ENCODE measurements around the gene UCP2.

Gene UCP2

DNA sequence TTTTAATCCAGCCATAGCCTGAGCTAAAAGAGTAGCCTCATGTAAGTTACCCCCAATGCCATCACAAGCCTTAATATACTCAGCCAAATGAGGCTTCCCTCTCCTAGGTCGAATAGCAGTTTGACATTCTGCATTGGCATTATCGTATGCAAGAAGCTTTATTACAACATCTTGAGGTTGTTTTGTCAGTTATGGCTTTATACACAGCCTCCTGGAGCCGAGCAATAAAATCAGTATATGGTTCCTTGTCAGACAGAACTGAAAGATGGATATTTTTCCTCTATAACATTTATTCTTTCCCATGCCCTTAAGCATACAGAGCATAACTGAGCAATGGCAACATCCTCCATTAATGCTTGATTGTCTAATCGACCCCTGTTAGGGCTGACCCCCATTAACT, 37.2 kb downstream of the UCP2 start:
- peaks cover 5% of the 10 kb centered on the region; the same call in 1 of the 2 replicates for H3K9me3 ChIP-seq (ENCODE audit: control insufficient read depth, insufficient read depth, low read length)
- H3F3A ChIP-seq (ENCODE audit: control insufficient read depth, insufficient read depth), result no peaks in the 10 kb centered on the region

DNA sequence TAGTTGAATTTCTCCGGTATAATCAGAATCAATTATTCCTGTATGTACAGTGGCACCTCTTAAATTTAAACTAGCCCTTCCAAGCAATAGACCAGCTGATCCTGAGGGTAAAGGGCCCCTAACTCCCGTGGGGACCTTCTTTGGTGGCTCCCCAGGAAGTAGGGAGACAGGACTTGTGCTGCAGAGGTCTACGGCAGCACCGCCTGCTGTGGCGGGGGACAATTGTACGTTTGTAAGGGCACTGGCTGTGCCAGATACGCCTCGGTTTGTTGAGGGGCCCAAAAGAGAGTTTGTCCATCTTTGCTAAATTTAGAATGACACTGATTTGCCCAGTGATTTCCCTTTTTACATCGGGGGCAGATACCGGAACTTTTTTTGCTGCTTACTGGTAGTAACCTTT, 37.7 kb downstream of the UCP2 start:
- Histone ChIP-seq H3K9me2 (replicated peaks; ENCODE audit: control insufficient read depth, low read length) (no peaks in the 10 kb centered on the region), H3K36me3 (ENCODE audit: control insufficient read depth, low read length) (no peaks in the 10 kb centered on the region), H3K9me3 (ENCODE audit: control insufficient read depth, insufficient read depth, low read length) (peaks cover 5% of the 10 kb centered on the region; the same call in 1 of the 2 replicates), H4K20me1 (ENCODE audit: control insufficient read depth, insufficient read depth, low read depth, low read length) (no peaks in the 10 kb centered on the region), H3K27ac (ENCODE audit: low read depth, low read length) (no peak overlapping the region), H3K27me3 (ENCODE audit: control insufficient read depth, low read length) (no peaks in the 10 kb centered on the region), H3K4me2 (ENCODE audit: low read length) (no peak overlapping the region), H3K4me1 (ENCODE audit: control insufficient read depth, low read length) (no peaks in the 10 kb centered on the region), H3K4me3 (ENCODE audit: low read length) (no peak overlapping the region), H3F3A (ENCODE audit: control insufficient read depth, insufficient read depth) (no peaks in the 10 kb centered on the region), H3K79me2 (ENCODE audit: control insufficient read depth, low read length) (no peaks in the 10 kb centered on the region)
- TF ChIP-seq, protein P1, sequence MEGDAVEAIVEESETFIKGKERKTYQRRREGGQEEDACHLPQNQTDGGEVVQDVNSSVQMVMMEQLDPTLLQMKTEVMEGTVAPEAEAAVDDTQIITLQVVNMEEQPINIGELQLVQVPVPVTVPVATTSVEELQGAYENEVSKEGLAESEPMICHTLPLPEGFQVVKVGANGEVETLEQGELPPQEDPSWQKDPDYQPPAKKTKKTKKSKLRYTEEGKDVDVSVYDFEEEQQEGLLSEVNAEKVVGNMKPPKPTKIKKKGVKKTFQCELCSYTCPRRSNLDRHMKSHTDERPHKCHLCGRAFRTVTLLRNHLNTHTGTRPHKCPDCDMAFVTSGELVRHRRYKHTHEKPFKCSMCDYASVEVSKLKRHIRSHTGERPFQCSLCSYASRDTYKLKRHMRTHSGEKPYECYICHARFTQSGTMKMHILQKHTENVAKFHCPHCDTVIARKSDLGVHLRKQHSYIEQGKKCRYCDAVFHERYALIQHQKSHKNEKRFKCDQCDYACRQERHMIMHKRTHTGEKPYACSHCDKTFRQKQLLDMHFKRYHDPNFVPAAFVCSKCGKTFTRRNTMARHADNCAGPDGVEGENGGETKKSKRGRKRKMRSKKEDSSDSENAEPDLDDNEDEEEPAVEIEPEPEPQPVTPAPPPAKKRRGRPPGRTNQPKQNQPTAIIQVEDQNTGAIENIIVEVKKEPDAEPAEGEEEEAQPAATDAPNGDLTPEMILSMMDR (IDR thresholded peaks at IDR 0.05; ENCODE audit: low read depth, low read length, poor library complexity, severe bottlenecking), result no peak
- TF ChIP-seq EZH2phosphoT487 (IDR thresholded peaks at IDR 0.05; ENCODE audit: borderline replicate concordance, low read length), result no peak

More for the DNA sequence above, 37.2 kb downstream of the UCP2 start:
- TF ChIP-seq, protein P1 (IDR thresholded peaks at IDR 0.05; ENCODE audit: low read depth, low read length, poor library complexity, severe bottlenecking), result no peak
- no peak for TF ChIP-seq EZH2phosphoT487 (IDR thresholded peaks at IDR 0.05; ENCODE audit: borderline replicate concordance, low read length)
- no peak overlapping the region for H3K4me2 ChIP-seq (ENCODE audit: low read length)
- no peaks in the 10 kb centered on the region for H3K79me2 ChIP-seq (ENCODE audit: control insufficient read depth, low read length)
- H3K27ac ChIP-seq (ENCODE audit: low read depth, low read length), result no peak overlapping the region
- no peaks in the 10 kb centered on the region for H3K36me3 ChIP-seq (ENCODE audit: control insufficient read depth, low read length)
- no peaks in the 10 kb centered on the region for H3K4me1 ChIP-seq (ENCODE audit: control insufficient read depth, low read length)
- H4K20me1 ChIP-seq (ENCODE audit: control insufficient read depth, insufficient read depth, low read depth, low read length), result no peaks in the 10 kb centered on the region
- no peaks in the 10 kb centered on the region for H3K9me2 ChIP-seq (replicated peaks; ENCODE audit: control insufficient read depth, low read length)
- no peaks in the 10 kb centered on the region for H3K27me3 ChIP-seq (ENCODE audit: control insufficient read depth, low read length)
- no peak overlapping the region for H3K4me3 ChIP-seq (ENCODE audit: low read length)

DNA sequence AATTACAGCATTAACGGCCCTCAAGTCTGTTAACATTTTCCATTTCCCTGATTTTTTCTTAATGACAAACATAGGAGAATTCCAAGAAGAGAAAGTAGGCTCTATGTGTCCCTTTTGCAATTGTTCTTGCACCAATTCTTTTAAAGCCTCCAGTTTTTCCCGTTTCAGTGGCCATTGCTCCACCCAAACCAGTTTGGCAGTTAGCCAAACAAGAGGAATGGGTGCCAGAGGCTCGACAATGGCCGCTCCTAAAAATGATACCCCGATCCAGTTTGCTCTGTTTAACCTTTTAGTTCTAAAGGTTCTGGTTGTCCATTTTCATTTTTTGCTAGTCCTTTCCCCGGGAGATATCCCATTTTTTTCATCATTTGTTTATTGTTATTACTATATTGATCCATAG, 38.6 kb downstream of the UCP2 start:
- H3F3A ChIP-seq (ENCODE audit: control insufficient read depth, insufficient read depth), result no peaks in the 10 kb centered on the region
- no peaks in the 10 kb centered on the region for H3K79me2 ChIP-seq (ENCODE audit: control insufficient read depth, low read length)
- no peaks in the 10 kb centered on the region for H3K4me1 ChIP-seq (ENCODE audit: control insufficient read depth, low read length)
- no peak overlapping the region for H3K4me2 ChIP-seq (ENCODE audit: low read length)
- H3K27ac ChIP-seq (ENCODE audit: low read depth, low read length), result no peak overlapping the region
- no peak overlapping the region for H3K4me3 ChIP-seq (ENCODE audit: low read length)
- H3K27me3 ChIP-seq (ENCODE audit: control insufficient read depth, low read length), result no peaks in the 10 kb centered on the region
- no peaks in the 10 kb centered on the region for H4K20me1 ChIP-seq (ENCODE audit: control insufficient read depth, insufficient read depth, low read depth, low read length)
- no peaks in the 10 kb centered on the region for H3K9me2 ChIP-seq (replicated peaks; ENCODE audit: control insufficient read depth, low read length)
- peaks cover 5% of the 10 kb centered on the region; the same call in 1 of the 2 replicates for H3K9me3 ChIP-seq (ENCODE audit: control insufficient read depth, insufficient read depth, low read length)
- H3K36me3 ChIP-seq (ENCODE audit: control insufficient read depth, low read length), result no peaks in the 10 kb centered on the region
- TF ChIP-seq, protein P1 (IDR thresholded peaks at IDR 0.05; ENCODE audit: low read depth, low read length, poor library complexity, severe bottlenecking), result no peak
- TF ChIP-seq EZH2phosphoT487 (IDR thresholded peaks at IDR 0.05; ENCODE audit: borderline replicate concordance, low read length), result no peak

Data from DOHH2 (cell line).